ENCODE results near the gene CRABP1. TPM values are rescaled to one million over a fixed set of nuclear protein-coding genes. Genes with fewer than 3 reads are reported as not detected.

CRABP1 gene
- total RNA-seq, 1 experiment from 2014 or later, result not detected

DNA sequence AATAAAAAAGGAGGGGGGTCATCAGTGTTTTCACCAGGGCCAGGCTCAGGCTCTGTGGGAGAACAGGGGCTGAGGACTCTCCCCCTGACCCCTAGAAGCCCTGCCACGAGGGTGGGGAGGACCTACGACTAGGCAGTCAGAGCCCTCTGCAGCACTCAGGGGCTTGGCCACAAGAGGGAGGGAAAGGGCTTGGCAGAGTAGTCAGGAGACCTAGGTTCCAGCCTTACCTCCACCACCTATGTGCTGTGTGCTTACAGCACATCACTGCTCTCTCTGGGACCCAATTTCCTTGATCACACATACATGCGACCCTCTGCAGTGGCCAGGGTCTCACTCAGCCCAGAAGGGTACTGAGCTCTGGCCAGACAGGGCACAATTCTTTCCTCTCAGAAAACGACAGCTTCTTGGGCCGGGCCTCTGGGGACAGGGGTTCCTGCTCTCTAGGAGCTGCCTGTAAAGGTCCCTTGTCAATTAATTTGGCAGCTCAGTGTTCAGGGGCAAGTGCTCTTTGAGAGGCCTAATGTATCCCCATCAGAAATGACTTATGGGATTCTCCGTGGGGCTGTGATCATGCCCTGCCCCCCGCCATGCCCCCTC, 24.4 kb upstream of the CRABP1 start:
- no peak for DNase-seq (ENCODE audit: low read depth)
- in situ Hi-C loops (cut with HindIII; ENCODE audit: low pct_unique_long_range_greater_than_20kb, low sequenced_read_pairs), result no loop called here

GRCh38 chr15:78316283-78317083, 23.7 kb upstream of the CRABP1 start:
- DNase-seq (ENCODE audit: low read depth), result no peak
- in situ Hi-C loops (cut with HindIII; ENCODE audit: low pct_unique_long_range_greater_than_20kb, low sequenced_read_pairs), result no loop called here

- in situ Hi-C loops (cut with HindIII; ENCODE audit: low pct_unique_long_range_greater_than_20kb, low sequenced_read_pairs), result no loop called here
- peak; percentile 13 for DNase-seq (ENCODE audit: low read depth)
These were observed 22.9 kb upstream of the CRABP1 start for GRCh38 chr15:78317145-78317836.

- in situ Hi-C loops (cut with HindIII; ENCODE audit: low pct_unique_long_range_greater_than_20kb, low sequenced_read_pairs), result no loop called here
- DNase-seq (ENCODE audit: low read depth), result no peak
These were observed 20.6 kb upstream of the CRABP1 start for GRCh38 chr15:78319588-78319987.

DNA sequence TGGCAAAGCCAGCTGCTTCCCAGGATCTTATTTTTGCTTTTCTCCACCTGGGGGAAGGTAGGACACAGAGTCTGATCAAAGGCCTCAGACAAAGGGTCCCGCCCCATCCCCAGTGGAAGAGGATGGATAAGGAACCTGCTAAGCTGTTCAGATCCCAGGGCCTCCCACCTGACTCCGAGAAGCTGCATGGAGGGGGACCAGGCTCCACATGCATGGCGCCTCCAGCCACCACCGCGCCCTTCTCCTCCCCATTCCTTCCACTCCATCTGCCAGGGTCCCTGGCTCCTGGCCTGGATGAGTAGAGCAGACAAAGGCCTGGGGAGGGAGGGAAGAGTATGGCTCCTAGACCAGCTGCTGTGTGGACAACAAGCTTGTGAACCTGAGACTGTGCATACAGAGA, 20.0 kb upstream of the CRABP1 start:
- no peak for DNase-seq (ENCODE audit: low read depth)
- in situ Hi-C loops (cut with HindIII; ENCODE audit: low pct_unique_long_range_greater_than_20kb, low sequenced_read_pairs), result no loop called here

DNA sequence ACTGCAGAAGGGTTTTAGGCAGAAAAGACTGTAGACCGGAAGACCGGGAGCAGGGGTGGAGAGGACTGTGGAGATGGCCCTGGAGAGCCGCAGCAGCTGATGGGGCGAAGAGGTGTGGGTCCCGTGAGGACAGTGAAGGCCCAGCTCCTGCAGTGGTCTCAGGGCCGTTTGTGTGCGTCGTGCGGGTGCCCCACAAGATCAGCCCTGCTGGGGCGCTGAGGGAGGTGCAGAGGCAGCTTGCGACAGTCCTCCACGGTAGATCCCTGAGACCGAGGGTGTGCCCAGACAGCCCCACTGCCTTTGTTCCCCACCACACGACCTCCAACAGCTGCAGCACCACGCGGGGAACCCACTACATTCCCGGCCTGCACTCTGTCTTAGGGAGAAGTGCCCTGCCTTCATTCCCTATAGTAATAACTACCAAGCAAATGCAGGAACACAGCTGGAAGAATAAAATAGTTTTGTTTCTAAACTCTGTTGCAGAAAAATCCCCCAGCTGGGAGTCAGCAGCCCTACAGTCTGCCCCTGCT, 19.0 kb upstream of the CRABP1 start:
- in situ Hi-C loops (cut with HindIII; ENCODE audit: low pct_unique_long_range_greater_than_20kb, low sequenced_read_pairs), result no loop called here
- no peak for DNase-seq (ENCODE audit: low read depth)

DNA sequence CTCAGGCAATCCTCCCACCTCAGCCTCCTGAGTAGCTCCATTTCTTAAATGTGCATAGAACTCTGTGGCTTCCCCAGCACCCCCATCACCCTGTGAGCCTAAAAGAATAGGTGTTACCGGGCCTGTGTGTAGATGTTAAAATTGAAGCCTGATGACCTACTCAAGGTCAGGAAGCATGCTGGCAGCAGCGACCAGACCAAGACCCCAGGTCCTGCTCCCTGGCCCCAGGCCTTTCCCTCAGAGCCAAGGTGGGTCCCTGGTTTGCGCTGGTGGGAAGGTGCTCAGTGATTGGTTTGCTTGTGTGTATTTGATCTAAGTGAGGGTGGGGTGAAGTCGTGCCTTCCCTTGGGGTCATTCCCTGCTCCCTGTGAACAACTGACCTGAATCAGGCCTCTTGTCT, 18.4 kb upstream of the CRABP1 start:
- in situ Hi-C loops (cut with HindIII; ENCODE audit: low pct_unique_long_range_greater_than_20kb, low sequenced_read_pairs), result no loop called here
- no peak for DNase-seq (ENCODE audit: low read depth)

GRCh38 chr15:78322243-78322642, 17.9 kb upstream of the CRABP1 start:
- DNase-seq (ENCODE audit: low read depth), result no peak
- in situ Hi-C loops (cut with HindIII; ENCODE audit: low pct_unique_long_range_greater_than_20kb, low sequenced_read_pairs), result no loop called here

- DNase-seq (ENCODE audit: low read depth), result no peak
- in situ Hi-C loops (cut with HindIII; ENCODE audit: low pct_unique_long_range_greater_than_20kb, low sequenced_read_pairs), result no loop called here
These were observed 17.2 kb upstream of the CRABP1 start for GRCh38 chr15:78322724-78323521.

DNA sequence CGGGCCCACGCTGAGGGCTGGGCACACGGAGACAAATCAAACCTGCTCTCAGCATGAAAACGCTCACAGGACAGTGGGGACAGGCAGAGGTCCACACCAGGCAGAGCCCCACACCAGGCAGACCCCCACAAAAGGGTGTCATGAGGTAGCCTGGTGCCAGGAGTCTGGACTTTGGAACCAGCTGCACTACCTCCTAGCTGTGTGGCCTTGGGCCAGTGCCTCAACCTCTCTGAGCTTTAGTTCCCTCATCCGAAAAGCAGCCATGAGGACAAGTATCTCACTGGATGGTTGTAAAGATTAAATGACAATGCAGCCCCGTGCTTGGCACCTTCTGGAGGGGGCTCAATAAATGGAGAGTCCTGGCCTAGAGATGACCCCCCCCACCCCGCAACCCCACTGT, 16.5 kb upstream of the CRABP1 start:
- no peak for DNase-seq (ENCODE audit: low read depth)
- in situ Hi-C loops (cut with HindIII; ENCODE audit: low pct_unique_long_range_greater_than_20kb, low sequenced_read_pairs), result no loop called here

DNA sequence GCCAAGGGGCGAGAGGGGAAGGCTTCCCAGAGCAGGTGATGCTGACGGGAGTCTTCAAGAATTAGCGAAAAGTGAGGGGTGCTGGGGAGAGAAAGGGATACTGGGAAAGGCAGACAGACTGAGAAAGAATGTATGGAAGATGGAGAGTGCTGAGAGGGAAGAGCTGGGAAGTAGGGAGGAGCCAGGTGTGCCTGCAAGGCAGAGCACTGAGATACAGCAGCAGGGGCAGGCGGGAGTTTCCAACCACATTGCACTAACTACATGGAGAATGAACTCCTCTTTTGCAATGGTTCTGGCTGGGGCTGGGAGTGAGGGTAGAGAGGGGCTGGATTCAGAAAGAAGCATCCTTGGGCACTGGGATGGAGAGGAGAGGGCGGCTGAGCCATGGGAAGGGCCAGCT, 16.0 kb upstream of the CRABP1 start:
- in situ Hi-C loops (cut with HindIII; ENCODE audit: low pct_unique_long_range_greater_than_20kb, low sequenced_read_pairs), result no loop called here
- DNase-seq (ENCODE audit: low read depth), result no peak

DNA sequence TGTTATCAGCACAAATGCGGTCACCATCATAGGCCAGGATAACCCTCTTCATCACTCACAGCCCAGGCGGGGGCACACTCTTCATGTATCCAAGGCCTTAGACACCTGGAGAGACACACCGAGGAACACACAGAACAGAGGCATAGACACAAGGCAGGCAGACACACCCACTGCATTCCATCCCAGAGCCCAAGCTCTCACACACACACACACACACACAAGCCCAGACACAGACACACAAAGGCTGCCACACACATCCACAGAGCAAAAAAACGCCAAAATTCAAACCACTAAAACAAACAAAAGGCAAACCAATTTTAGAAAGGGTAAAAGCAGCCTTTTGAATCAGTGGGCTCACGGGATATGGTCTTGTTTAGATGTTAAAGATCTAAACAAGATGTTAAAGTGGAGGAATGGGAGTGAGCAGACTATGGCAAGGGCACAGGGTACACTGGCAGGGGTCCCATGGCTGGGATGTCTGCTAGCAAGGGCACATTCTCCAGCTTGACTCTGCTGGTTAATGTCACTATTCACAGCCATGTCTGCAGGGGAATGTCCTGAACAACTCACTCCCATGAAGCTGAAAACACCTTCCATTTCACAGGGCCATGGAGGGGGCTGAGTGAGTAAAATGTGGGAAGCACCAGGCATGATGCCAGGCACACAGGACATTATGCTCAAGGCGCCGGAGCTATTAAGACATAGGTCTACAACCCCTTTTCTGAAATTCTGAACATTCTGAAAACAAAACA, 14.9 kb upstream of the CRABP1 start:
- in situ Hi-C loops (cut with HindIII; ENCODE audit: low pct_unique_long_range_greater_than_20kb, low sequenced_read_pairs), result no loop called here
- DNase-seq (ENCODE audit: low read depth), result no peak

- in situ Hi-C loops (cut with HindIII; ENCODE audit: low pct_unique_long_range_greater_than_20kb, low sequenced_read_pairs), result no loop called here
- no peak for DNase-seq (ENCODE audit: low read depth)
These were observed 12.7 kb upstream of the CRABP1 start for GRCh38 chr15:78327466-78327865.

- no peak for DNase-seq (ENCODE audit: low read depth)
These were observed 10.5 kb upstream of the CRABP1 start for GRCh38 chr15:78329625-78330024.

DNA sequence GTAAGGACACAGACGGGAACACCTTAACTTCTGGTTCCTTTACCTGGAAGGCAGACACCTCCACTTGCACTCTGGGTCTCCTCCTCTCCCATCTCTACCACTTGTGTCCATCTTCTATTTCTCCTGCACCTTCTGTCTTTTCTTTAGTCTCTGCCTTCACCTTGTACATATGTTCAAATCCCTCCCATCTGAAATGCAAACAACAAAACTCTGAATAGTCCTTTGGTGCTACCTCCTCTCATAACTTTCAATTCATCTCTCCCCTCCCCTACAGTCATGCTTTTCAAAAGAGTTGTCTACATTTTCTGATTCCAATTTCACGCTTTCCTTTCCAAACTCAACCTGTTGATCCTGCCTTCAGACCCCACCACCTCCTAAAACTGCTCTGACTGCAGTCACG, 5.3 kb upstream of the CRABP1 start:
- in situ Hi-C loops (cut with HindIII; ENCODE audit: low pct_unique_long_range_greater_than_20kb, low sequenced_read_pairs), result no loop called here
- DNase-seq (ENCODE audit: low read depth), result no peak

More at GRCh38 chr15:78329625-78330024, 10.5 kb upstream of the CRABP1 start:
- in situ Hi-C loops (cut with HindIII; ENCODE audit: low pct_unique_long_range_greater_than_20kb, low sequenced_read_pairs), result no loop called here

GRCh38 chr15:78335985-78336384, 4.2 kb upstream of the CRABP1 start:
- no peak for DNase-seq (ENCODE audit: low read depth)
- in situ Hi-C loops (cut with HindIII; ENCODE audit: low pct_unique_long_range_greater_than_20kb, low sequenced_read_pairs), result no loop called here

- in situ Hi-C loops (cut with HindIII; ENCODE audit: low pct_unique_long_range_greater_than_20kb, low sequenced_read_pairs), result no loop called here
- DNase-seq (ENCODE audit: low read depth), result no peak
These were observed 1.4 kb upstream of the CRABP1 start for GRCh38 chr15:78338781-78339180.

- in situ Hi-C loops (cut with HindIII; ENCODE audit: low pct_unique_long_range_greater_than_20kb, low sequenced_read_pairs), result no loop called here
- DNase-seq (ENCODE audit: low read depth), result no peak
These were observed 594 bp upstream of the CRABP1 start for GRCh38 chr15:78339559-78339958.
